Activated CD8-positive, alpha-beta memory T cell treated with anti-CD3 and anti-CD28 coated beads, Interleukin-2, amount 50 U/mL, for 48 hours (primary cell): ENCODE data around the gene LONP1.

Experiments used
- DNase-seq: peaks from one replicate; pipeline ENCODE4 v3.0.0-alpha.2; 2020

LONP1 gene

DNA sequence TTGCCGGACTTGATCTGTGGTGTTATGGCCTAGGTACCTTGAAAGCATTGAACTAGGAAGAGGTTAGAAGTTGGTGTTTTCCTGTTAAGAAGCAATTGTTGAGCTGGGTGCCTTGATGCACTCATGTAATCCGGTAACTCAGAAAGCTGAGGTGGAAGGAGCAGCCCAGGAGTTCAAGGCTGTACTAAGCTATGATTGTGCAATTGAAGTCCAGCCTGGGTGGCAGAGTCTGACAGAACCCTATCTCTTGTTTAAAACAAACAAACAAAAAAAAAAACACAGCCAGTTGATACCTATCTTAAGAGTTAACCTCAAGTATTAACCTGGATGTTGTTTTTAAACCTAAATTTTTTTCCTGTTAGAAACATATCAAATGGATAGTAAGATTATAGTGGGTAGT lies 77.7 kb downstream of the LONP1 start:
- DNase-seq, result no peak
